ENCODE results near the gene BZW2. TPM values are rescaled to one million over a fixed set of nuclear protein-coding genes. Genes with fewer than 3 reads are reported as not detected.
"Not testable (repeated sequence)": the region's sequence is repeated elsewhere in the genome, so short reads cannot be mapped to it uniquely, and the experiment has no call there.

Gene BZW2
- total RNA-seq, 3 donors from 2014 or later = 44.8 to 67.0 (median 65.3) TPM

DNA sequence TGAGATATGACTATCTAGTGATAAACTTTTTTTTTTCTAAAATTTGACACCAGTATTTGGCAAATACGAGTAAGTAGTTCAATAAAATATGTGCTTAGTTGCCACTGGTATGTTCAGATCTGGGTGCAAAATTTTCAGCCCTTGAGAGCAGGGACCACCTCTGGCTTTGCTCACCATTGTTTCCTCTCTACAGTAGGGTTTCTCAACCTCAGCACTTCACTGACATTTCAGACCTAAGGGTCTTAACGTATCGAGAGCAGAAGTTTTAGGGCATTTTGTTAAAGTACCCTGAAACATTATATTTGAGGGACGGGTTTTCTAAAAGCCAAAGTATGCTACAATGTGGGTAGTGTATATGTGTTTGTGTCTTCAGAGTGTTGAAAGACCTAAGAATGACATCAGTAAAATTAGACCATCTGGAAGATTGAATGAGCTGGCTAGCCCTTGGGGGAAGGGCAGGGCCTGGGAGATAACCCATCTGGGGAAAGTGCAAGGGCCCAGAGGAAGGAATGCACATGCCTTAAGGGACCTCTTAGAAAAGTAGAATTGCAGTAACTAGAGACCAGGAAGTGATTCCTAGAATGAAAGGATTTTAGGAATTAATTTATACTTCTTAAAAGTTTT, 11.8 kb downstream of the BZW2 start:
- peak; percentile 48 for ATAC-seq
- H3K36me3 ChIP-seq (ENCODE audit: low read depth) = no peaks in the 10 kb centered on the region
- intact Hi-C loops (cut with DNase I, micrococcal nuclease) = no loop called here
- no peak overlapping the region for H3K4me3 ChIP-seq
- TF ChIP-seq, protein P1, sequence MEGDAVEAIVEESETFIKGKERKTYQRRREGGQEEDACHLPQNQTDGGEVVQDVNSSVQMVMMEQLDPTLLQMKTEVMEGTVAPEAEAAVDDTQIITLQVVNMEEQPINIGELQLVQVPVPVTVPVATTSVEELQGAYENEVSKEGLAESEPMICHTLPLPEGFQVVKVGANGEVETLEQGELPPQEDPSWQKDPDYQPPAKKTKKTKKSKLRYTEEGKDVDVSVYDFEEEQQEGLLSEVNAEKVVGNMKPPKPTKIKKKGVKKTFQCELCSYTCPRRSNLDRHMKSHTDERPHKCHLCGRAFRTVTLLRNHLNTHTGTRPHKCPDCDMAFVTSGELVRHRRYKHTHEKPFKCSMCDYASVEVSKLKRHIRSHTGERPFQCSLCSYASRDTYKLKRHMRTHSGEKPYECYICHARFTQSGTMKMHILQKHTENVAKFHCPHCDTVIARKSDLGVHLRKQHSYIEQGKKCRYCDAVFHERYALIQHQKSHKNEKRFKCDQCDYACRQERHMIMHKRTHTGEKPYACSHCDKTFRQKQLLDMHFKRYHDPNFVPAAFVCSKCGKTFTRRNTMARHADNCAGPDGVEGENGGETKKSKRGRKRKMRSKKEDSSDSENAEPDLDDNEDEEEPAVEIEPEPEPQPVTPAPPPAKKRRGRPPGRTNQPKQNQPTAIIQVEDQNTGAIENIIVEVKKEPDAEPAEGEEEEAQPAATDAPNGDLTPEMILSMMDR (IDR thresholded peaks at IDR 0.05) = no peak
- no peak for DNase-seq
- no peaks in the 10 kb centered on the region for H3K4me1 ChIP-seq (ENCODE audit: low read depth)
- no peaks in the 10 kb centered on the region for H3K9me3 ChIP-seq

DNA sequence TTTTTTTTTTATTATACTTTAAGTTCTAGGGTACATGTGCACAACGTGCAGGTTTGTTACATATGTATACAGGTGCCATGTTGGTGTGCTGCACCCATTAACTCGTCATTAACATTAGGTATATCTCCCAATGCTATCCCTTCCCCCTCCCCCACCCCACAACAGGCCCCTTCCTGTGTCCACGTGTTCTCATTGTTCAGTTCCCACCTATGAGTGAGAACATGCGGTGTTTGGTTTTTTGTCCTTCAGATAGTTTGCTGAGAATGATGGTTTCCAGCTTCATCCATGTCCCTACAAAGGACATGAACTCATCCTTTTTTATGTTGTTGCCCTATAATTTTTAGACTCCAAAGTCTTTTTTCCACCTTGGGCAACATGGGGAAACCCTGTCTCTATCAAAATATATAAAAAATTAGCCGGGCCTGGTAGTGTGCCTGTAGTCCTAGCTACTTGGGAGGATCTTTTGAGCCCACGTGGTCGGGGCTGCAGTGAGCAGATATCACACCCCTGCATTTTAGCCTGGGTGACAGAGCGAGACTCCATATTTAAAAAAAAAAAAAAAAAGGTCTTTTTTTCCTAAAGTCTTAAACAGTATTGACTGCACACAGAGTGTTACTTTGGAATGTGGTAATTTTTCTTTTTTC, 14.0 kb downstream of the BZW2 start:
- ATAC-seq; DNase-seq; H3K36me3 ChIP-seq (ENCODE audit: low read depth); intact Hi-C loops (cut with DNase I, micrococcal nuclease); H3K4me1 ChIP-seq (ENCODE audit: low read depth); H3K4me3 ChIP-seq; H3K9me3 ChIP-seq: not testable (repeated sequence)

- DNase-seq (no peak), ATAC-seq (peak; percentile 98)
- intact Hi-C loops (cut with DNase I, micrococcal nuclease) = no loop called here
- TF ChIP-seq, protein P1 (IDR thresholded peaks at IDR 0.05) = no peak
- no peaks in the 10 kb centered on the region for H3K36me3 ChIP-seq (ENCODE audit: low read depth)
- H3K4me3 ChIP-seq = no peak overlapping the region
- no peaks in the 10 kb centered on the region for H3K9me3 ChIP-seq
- H3K4me1 ChIP-seq (ENCODE audit: low read depth) = no peaks in the 10 kb centered on the region
Measured at GRCh38 chr7:16660702-16661464, 14.9 kb downstream of the BZW2 start.

- TF ChIP-seq, protein P1 (IDR thresholded peaks at IDR 0.05) = no peak
- intact Hi-C loops (cut with DNase I, micrococcal nuclease) = no loop called here
- DNase-seq (no peak), ATAC-seq (no peak)
- no peaks in the 10 kb centered on the region for H3K36me3 ChIP-seq (ENCODE audit: low read depth)
- H3K9me3 ChIP-seq = no peaks in the 10 kb centered on the region
- H3K4me1 ChIP-seq (ENCODE audit: low read depth) = no peaks in the 10 kb centered on the region
- H3K4me3 ChIP-seq = no peak overlapping the region
Measured at GRCh38 chr7:16661924-16662323, 15.9 kb downstream of the BZW2 start.

GRCh38 chr7:16667355-16667754, 21.4 kb downstream of the BZW2 start:
- Histone ChIP-seq H3K4me3 (no peak overlapping the region), H3K9me3 (no peaks in the 10 kb centered on the region), H3K4me1 (ENCODE audit: low read depth) (no peaks in the 10 kb centered on the region), H3K36me3 (ENCODE audit: low read depth) (no peaks in the 10 kb centered on the region)
- intact Hi-C loops (cut with DNase I, micrococcal nuclease) = no loop called here
- no peak for DNase-seq
- TF ChIP-seq, protein P1 (IDR thresholded peaks at IDR 0.05) = no peak
- ATAC-seq = no peak

Data from mucosa of descending colon (tissue), 3 donors.